Measurements from ENCODE around the gene DQX1. TPM values are rescaled to one million over a fixed set of nuclear protein-coding genes. Genes with fewer than 3 reads are reported as not detected.

The DQX1 gene
- total and polyA plus RNA-seq, 2 of the 8 experiments (the other 6 are each of a cell fraction or from before 2014, with no cell fraction given) = 0.76 to 1.1 TPM

DNA sequence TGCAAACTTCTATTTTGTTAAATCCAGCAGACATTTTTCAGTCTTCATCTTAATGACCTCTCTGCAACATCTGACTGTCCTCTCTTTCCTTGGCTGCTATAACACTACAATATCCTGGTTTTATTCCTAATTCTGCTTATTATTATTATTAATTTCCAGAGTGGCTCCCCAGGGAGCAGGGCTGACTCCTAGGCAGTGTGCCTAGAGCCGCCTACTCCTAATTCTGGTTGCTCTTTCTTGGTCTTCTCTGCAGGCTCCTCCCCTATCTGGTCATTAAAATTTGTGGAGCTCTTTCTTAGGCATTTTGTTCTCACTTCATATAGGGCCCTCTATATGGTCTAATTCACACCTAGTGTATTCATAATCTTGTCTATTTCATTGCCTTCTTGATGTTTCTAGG, 16.9 kb upstream of the DQX1 start:
- Histone ChIP-seq H3K23ac (ENCODE audit: insufficient read length) (no peak overlapping the region), H3K9ac (replicated peaks in 1 of 4; ENCODE audit: extremely low read depth in 1 of 4, low read depth in 3 of 4, low read length in 3 of 4) (no peak overlapping the region), H3K4ac (replicated peaks; ENCODE audit: insufficient read length, low read depth, low read length) (no peak overlapping the region), H3K4me3 (ENCODE audit: extremely low read depth in 1 of 4, insufficient read depth in 2 of 4, low read depth in 3 of 4, low read length in 4 of 4) (no peak overlapping the region), H2BK20ac (ENCODE audit: low read length) (no peak overlapping the region), H3K18ac (ENCODE audit: extremely low read depth, low read length) (no peak overlapping the region), H3K36me3 (ENCODE audit: control insufficient read depth in 2 of 4, insufficient read depth in 4 of 4, low read length in 3 of 4) (no peaks in the 10 kb centered on the region), H4K5ac (ENCODE audit: insufficient read length, low read depth, low read length) (no peak overlapping the region), H3K79me1 (ENCODE audit: low read depth, low read length) (no peaks in the 10 kb centered on the region), H2BK5ac (ENCODE audit: low read depth, low read length) (no peak overlapping the region), H3K27ac (ENCODE audit: low read depth, low read length) (no peak overlapping the region), H2BK15ac (ENCODE audit: low read length) (no peak overlapping the region), H3K4me2 (ENCODE audit: insufficient read depth in 1 of 2, low read depth in 2 of 2, low read length in 2 of 2) (no peak overlapping the region), H2BK12ac (ENCODE audit: low read depth, low read length) (no peak overlapping the region), H3K27me3 (replicated peaks in 1 of 4; ENCODE audit: control insufficient read depth in 3 of 4, extremely low read depth in 1 of 4, insufficient read depth in 3 of 4, low read length in 3 of 4) (peaks cover 0 to 16% (median 5%) of the 10 kb centered on the region in 4 experiments; a peak in 4 of 7 replicates), H3K9me3 (ENCODE audit: insufficient read depth in 2 of 2, low read depth in 1 of 2, low read length in 1 of 2) (no peaks in the 10 kb centered on the region), H3K14ac (ENCODE audit: insufficient read length) (no peak overlapping the region), H4K91ac (replicated peaks; ENCODE audit: insufficient read length, low read length) (no peak overlapping the region), H4K20me1 (replicated peaks in 1 of 2; ENCODE audit: control insufficient read depth in 1 of 2, insufficient read depth in 2 of 2, low read length in 2 of 2) (peaks cover 3 to 4% of the 10 kb centered on the region in 2 experiments), H2BK120ac (replicated peaks; ENCODE audit: low read depth, low read length) (no peak overlapping the region), H2AFZ (ENCODE audit: low read length) (no peak overlapping the region), H3K79me2 (ENCODE audit: control insufficient read depth in 1 of 2, insufficient read depth in 2 of 2, low read length in 2 of 2) (no peaks in the 10 kb centered on the region), H4K8ac (ENCODE audit: extremely low read depth, insufficient read depth, low read length) (no peak overlapping the region), H3K4me1 (replicated peaks in 1 of 4; ENCODE audit: control insufficient read depth in 3 of 4, insufficient read depth in 4 of 4, low read length in 3 of 4) (peaks cover 0 to under 1% (median 0%) of the 10 kb centered on the region in 4 experiments; a peak in 2 of 7 replicates), H3K56ac (replicated peaks; ENCODE audit: insufficient read length, low read depth, low read length) (no peak overlapping the region), H3K23me2 (ENCODE audit: low read depth, low read length) (no peaks in the 10 kb centered on the region; the same call in 1 of the 2 replicates), H2AK5ac (ENCODE audit: low read depth, low read length) (no peak overlapping the region)
- CTCF ChIA-PET (ENCODE audit: partially characterized antibody) = interaction anchor here (0.8 to 1.6 kb wide), 3 partner anchors 9 to 41 kb away, joined by 3 to 6 read pairs (median 3); no protein-coding TSS in a partner anchor
- TF ChIP-seq, protein P1, sequence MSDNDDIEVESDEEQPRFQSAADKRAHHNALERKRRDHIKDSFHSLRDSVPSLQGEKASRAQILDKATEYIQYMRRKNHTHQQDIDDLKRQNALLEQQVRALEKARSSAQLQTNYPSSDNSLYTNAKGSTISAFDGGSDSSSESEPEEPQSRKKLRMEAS (IDR thresholded peaks at IDR 0.05) = no peak
- TF ChIP-seq CTBP2 (IDR thresholded peaks at IDR 0.05; ENCODE audit: borderline replicate concordance, insufficient read depth, insufficient read length, low read length) (no peak), PHF8 (conservative IDR thresholded peaks at IDR 0.05; ENCODE audit: low read depth, low read length) (no peak), ASH2L (IDR thresholded peaks at IDR 0.05; ENCODE audit: low read length) (no peak), SP4 (IDR thresholded peaks at IDR 0.05; ENCODE audit: low read length) (no peak)
- TF ChIP-seq, protein P2, sequence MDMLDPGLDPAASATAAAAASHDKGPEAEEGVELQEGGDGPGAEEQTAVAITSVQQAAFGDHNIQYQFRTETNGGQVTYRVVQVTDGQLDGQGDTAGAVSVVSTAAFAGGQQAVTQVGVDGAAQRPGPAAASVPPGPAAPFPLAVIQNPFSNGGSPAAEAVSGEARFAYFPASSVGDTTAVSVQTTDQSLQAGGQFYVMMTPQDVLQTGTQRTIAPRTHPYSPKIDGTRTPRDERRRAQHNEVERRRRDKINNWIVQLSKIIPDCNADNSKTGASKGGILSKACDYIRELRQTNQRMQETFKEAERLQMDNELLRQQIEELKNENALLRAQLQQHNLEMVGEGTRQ (IDR thresholded peaks at IDR 0.05; ENCODE audit: low read length) = no peak
- POLR2A ChIA-PET (ENCODE audit: partially characterized antibody) = interaction anchor here (5.2 kb wide), 1 partner anchor 12 kb away, joined by 39 read pairs; the partner anchor contains the start of genes AUP1 and HTRA2
- 100% methylated on average over 1 of the region's 1 CpG; no CpG with 5 or more reads in 1 of the 2 experiments for WGBS, 2 experiments (ENCODE audit: extremely low coverage in 1 of 2, insufficient coverage in 1 of 2, insufficient read length in 1 of 2, insufficient replicate concordance in 2 of 2, low coverage in 1 of 2, low lambda C conversion rate in 2 of 2, missing lambda C conversion rate in 1 of 2)
- DNase-seq (ENCODE audit: low read depth in 1 of 2, low spot score in 2 of 2) (no peak), FAIRE-seq (no peak)
